ENCODE data around the gene KRT36.

- TF ChIP-seq ZNF274 (IDR thresholded peaks at IDR 0.05; ENCODE audit: low read depth, low read length) (no peak), YY1 (IDR thresholded peaks at IDR 0.05; ENCODE audit: insufficient read depth, insufficient read length) (no peak), SUZ12 (IDR thresholded peaks at IDR 0.05; ENCODE audit: extremely low read depth, insufficient read depth, insufficient read length) (no peak)
Measured at GRCh38 chr17:41511716-41512115, 22.0 kb upstream of the KRT36 start.

All from NT2/D1 (cell line).